Mesodermal cell (in vitro differentiated cells): ENCODE results near the gene DHRS1.

Experiments used
- H3K27ac ChIP-seq: 2 replicates; pipeline ENCODE4 v1.7.0; 2013; ENCODE audit warnings: mild to moderate bottlenecking, low read depth, low read length, moderate library complexity; ENCODE audit not compliant: severe bottlenecking
- H3K36me3 ChIP-seq: 2 replicates; pipeline ENCODE4 v1.7.1; 2013; ENCODE audit warnings: mild to moderate bottlenecking, low read length, moderate library complexity; ENCODE audit not compliant: control insufficient read depth, insufficient read depth
- H3K4me1 ChIP-seq: one replicate; pipeline ENCODE4 v1.7.1; 2013; ENCODE audit warnings: mild to moderate bottlenecking, low read length; ENCODE audit not compliant: insufficient read depth, control insufficient read depth, poor library complexity, severe bottlenecking
- H3K4me3 ChIP-seq: 2 replicates; pipeline ENCODE4 v1.7.0; 2013; ENCODE audit warnings: low read length, control low read depth, mild to moderate bottlenecking; ENCODE audit not compliant: insufficient read depth, poor library complexity, severe bottlenecking; ENCODE audit errors: extremely low read depth
- H3K9me3 ChIP-seq: 2 replicates; pipeline ENCODE4 v1.7.1; 2013; ENCODE audit warnings: mild to moderate bottlenecking, low read length, moderate library complexity; ENCODE audit not compliant: control insufficient read depth
- WGBS, 2 experiments: methylation state at CpG; one replicate each; pipeline ENCODE4 v1.1.5; 2013; ENCODE audit warnings: missing lambda C conversion rate in 2 of 2; ENCODE audit not compliant: insufficient coverage in 2 of 2; 5-methylcytosine and 5-hydroxymethylcytosine counted together

DHRS1 gene

GRCh38 chr14:24315243-24315806 is 15.7 kb upstream of the DHRS1 start:
- Histone ChIP-seq H3K27ac (no peak overlapping the region), H3K36me3 (peaks cover 27% of the 10 kb centered on the region), H3K9me3 (no peaks in the 10 kb centered on the region), H3K4me1 (peaks cover 10% of the 10 kb centered on the region), H3K4me3 (no peak overlapping the region)
- 93 to 95% methylated on average over 9 to 10 of the region's 10 CpGs for WGBS, 2 experiments

- Histone ChIP-seq H3K4me1 (peaks cover 10% of the 10 kb centered on the region), H3K9me3 (no peaks in the 10 kb centered on the region), H3K36me3 (peaks cover 34% of the 10 kb centered on the region), H3K4me3 (no peak overlapping the region), H3K27ac (no peak overlapping the region)
- 88 to 89% methylated on average over 2 of the region's 5 CpGs for WGBS, 2 experiments
Observed at GRCh38 chr14:24314377-24315193, 15.0 kb upstream of the DHRS1 start.

GRCh38 chr14:24313913-24314312 is 14.3 kb upstream of the DHRS1 start:
- Histone ChIP-seq H3K36me3 (peaks cover 41% of the 10 kb centered on the region), H3K27ac (no peak overlapping the region), H3K4me3 (no peak overlapping the region), H3K9me3 (no peaks in the 10 kb centered on the region), H3K4me1 (peaks cover 10% of the 10 kb centered on the region)
- 100% methylated on average over 1 of the region's 2 CpGs for WGBS, 2 experiments

- Histone ChIP-seq H3K36me3 (peaks cover 45% of the 10 kb centered on the region), H3K27ac (peak overlapping the region; percentile 49), H3K4me3 (no peak overlapping the region), H3K4me1 (peaks cover 10% of the 10 kb centered on the region), H3K9me3 (no peaks in the 10 kb centered on the region)
- 84 to 94% methylated on average over 5 to 9 of the region's 9 CpGs for WGBS, 2 experiments
Observed at GRCh38 chr14:24312736-24313507, 13.3 kb upstream of the DHRS1 start.

- Histone ChIP-seq H3K27ac (no peak overlapping the region), H3K4me1 (peaks cover 5% of the 10 kb centered on the region), H3K4me3 (no peak overlapping the region), H3K36me3 (peaks cover 47% of the 10 kb centered on the region), H3K9me3 (no peaks in the 10 kb centered on the region)
- 100% methylated on average over 1 of the region's 1 CpG; no CpG with 5 or more reads in 1 of the 2 experiments for WGBS, 2 experiments
Observed at GRCh38 chr14:24311837-24312615, 12.4 kb upstream of the DHRS1 start.

GRCh38 chr14:24310646-24311604 is 11.3 kb upstream of the DHRS1 start, which contains the start of gene LTB4R:
Gene LTB4R (plus strand): TSS chr14:24311502. CDS start chr14:24315652, 4,150 bp downstream.
- Histone ChIP-seq H3K4me1 (no peaks in the 10 kb centered on the region), H3K27ac (no peak within 1 kb of the TSS), H3K36me3 (peaks cover 53% of the 10 kb centered on the region), H3K4me3 (no peak within 1 kb of the TSS), H3K9me3 (no peaks in the 10 kb centered on the region)
- 97% methylated on average over 87 to 99 of the region's 99 CpGs for WGBS, 2 experiments

- H3K4me1 ChIP-seq = no peaks in the 10 kb centered on the region
- no peaks in the 10 kb centered on the region for H3K9me3 ChIP-seq
- H3K27ac ChIP-seq = no peak overlapping the region
- no peak overlapping the region for H3K4me3 ChIP-seq
- peaks cover 57% of the 10 kb centered on the region for H3K36me3 ChIP-seq
- WGBS, 2 experiments = 90 to 91% methylated on average over 3 to 5 of the region's 5 CpGs
Observed at GRCh38 chr14:24310265-24310645, 10.7 kb upstream of the DHRS1 start.

DNA sequence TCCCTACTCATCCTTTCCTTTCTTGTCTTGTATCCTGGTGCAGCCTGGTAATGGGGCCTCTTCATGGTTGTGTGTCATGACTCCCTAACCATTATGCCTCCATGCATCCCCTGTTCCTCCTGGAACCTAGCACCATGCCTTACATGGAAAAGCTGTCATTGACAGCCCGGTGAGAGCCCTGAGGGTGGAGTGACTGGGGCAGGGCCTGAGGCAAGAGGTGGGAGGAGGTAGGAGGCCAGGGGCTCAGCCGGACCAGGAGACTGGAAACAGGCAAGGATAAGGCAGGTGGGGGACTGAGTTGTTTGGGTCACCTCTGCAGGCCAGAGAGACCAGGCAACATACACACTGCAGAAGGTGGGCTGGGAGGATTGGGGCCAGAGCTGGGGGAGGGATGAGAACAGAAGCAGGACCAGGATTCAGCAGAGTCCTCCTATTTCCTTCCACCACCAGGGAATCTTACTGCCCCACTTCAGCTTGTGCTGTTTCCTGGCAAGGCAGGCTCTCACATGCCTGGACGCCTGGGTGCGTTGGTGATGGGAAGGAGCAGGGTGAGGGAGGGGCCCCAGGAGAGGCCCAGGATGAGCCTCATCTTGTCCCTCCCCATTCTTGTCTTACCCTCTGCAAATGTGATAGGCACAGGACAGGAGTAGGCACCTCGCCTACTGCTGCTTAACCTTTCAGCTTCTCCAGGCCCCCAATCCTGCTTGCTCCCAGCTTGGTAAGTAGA is 10.1 kb upstream of the DHRS1 start, which contains the start of gene LTB4R2:
LTB4R2 (plus strand) TSS at position 603 of the 727 bp plus-strand sequence. CDS start 525 bp downstream, outside the sequence.
- Histone ChIP-seq H3K9me3 (no peaks in the 10 kb centered on the region), H3K36me3 (peaks cover 62% of the 10 kb centered on the region), H3K4me3 (no peak within 1 kb of the TSS), H3K4me1 (no peaks in the 10 kb centered on the region), H3K27ac (no peak within 1 kb of the TSS)
- WGBS, 2 experiments = 96 to 100% methylated on average over 2 to 5 of the region's 5 CpGs
